SK-N-SH (cell line): Measurements from ENCODE around the gene SCNN1A. TPM values are rescaled to one million over a fixed set of nuclear protein-coding genes. Genes with fewer than 3 reads are reported as not detected.

ENCODE experiments used
- CTCF ChIA-PET: fragments of 300-600, 350-600 bp; formaldehyde crosslinking; extraction: SDS; loops from one replicate; lab custom pipeline; 2021; lab: Yijun Ruan, JAX
- POLR2A ChIA-PET: fragments of 350-600 bp; sonication (Branson Sonifier 250); formaldehyde crosslinking; extraction: SDS; loops from one replicate; lab custom pipeline; 2020; ENCODE audit warnings: antibody characterized with exemption, inconsistent platforms; lab: Yijun Ruan, JAX
- DNase-seq: peaks from one replicate; pipeline ENCODE4 v3.0.0; 2012
- H2AFZ ChIP-seq: fragments of 200-600 bp; sonication (generic); 2 replicates; pipeline ENCODE4 v1.8.1; 2016; ENCODE audit warnings: antibody characterized with exemption, mild to moderate bottlenecking, low read depth
- H3F3A ChIP-seq: fragments of 200-600 bp; sonication (generic); replicated peaks from 2 replicates; pipeline ENCODE3; 2016; ENCODE audit warnings: antibody characterized with exemption, mild to moderate bottlenecking; ENCODE audit not compliant: insufficient read depth
- H3K27ac ChIP-seq, 2 experiments: fragments of 200-500 bp in 1 of 2; fragments of 200-600 bp in 1 of 2; sonication (Bioruptor generic) in 1 of 2; sonication (generic), shearing (Covaris generic) in 1 of 2; 2 replicates each; pipeline versions ENCODE4 v1.5.1 to v1.6.1; 2014 to 2016; ENCODE audit warnings: low read depth in 2 of 2, inconsistent platforms in 1 of 2, low read length in 1 of 2, mild to moderate bottlenecking in 1 of 2, mixed read lengths in 1 of 2
- H3K27me3 ChIP-seq: fragments of 200-600 bp; sonication (generic), shearing (Covaris generic); 2 replicates; pipeline ENCODE4 v1.6.1; 2016; ENCODE audit warnings: mixed run types; ENCODE audit not compliant: insufficient read depth
- H3K36me3 ChIP-seq, 2 experiments: fragments of 200-500 bp in 1 of 2; fragments of 200-600 bp in 1 of 2; sonication (Bioruptor generic) in 1 of 2; sonication (generic) in 1 of 2; replicated peaks in 1 of 2; 2 replicates each; pipeline versions ENCODE3 to v1.5.1; 2014 to 2016; ENCODE audit warnings: low read length in 1 of 2, mild to moderate bottlenecking in 1 of 2; ENCODE audit not compliant: insufficient read depth in 2 of 2, control insufficient read depth in 1 of 2
- H3K4me1 ChIP-seq, 2 experiments: fragments of 200-500 bp in 1 of 2; fragments of 200-600 bp in 1 of 2; sonication (Bioruptor generic) in 1 of 2; sonication (generic), shearing (Covaris generic) in 1 of 2; 2 replicates each; pipeline versions ENCODE4 v1.5.1 to v1.6.1; 2014 to 2016; ENCODE audit warnings: low read depth in 1 of 2, low read length in 1 of 2, mixed run types in 1 of 2; ENCODE audit not compliant: insufficient read depth in 2 of 2, control insufficient read depth in 1 of 2
- H3K4me2 ChIP-seq: fragments of 200-600 bp; sonication (generic), shearing (Covaris generic); 2 replicates; pipeline ENCODE4 v1.6.1; 2017; ENCODE audit warnings: mixed run types
- H3K4me3 ChIP-seq, 2 experiments: fragments of 200-500 bp in 1 of 2; fragments of 200-600 bp in 1 of 2; sonication (Bioruptor generic) in 1 of 2; sonication (generic), shearing (Covaris generic) in 1 of 2; 2 replicates each; pipeline versions ENCODE4 v1.5.1 to v1.8.1; 2014 to 2016; ENCODE audit warnings: low read depth in 2 of 2, inconsistent platforms in 1 of 2, low read length in 1 of 2, mild to moderate bottlenecking in 1 of 2, mixed read lengths in 1 of 2, moderate library complexity in 1 of 2
- H3K79me2 ChIP-seq: fragments of 200-600 bp; sonication (generic); 2 replicates; pipeline ENCODE4 v1.8.1; 2017; ENCODE audit warnings: mild to moderate bottlenecking; ENCODE audit not compliant: insufficient read depth
- H3K9ac ChIP-seq: fragments of 200-600 bp; sonication (generic); 2 replicates; pipeline ENCODE4 v1.6.1; 2017; ENCODE audit warnings: mixed run types
- H3K9me2 ChIP-seq: fragments of 200-600 bp; sonication (generic); 2 replicates; pipeline ENCODE4 v1.6.1; 2017; ENCODE audit warnings: mixed run types
- H3K9me3 ChIP-seq: fragments of 200-600 bp; sonication (generic); 2 replicates; pipeline ENCODE4 v1.6.1; 2017; ENCODE audit warnings: mixed run types, mild to moderate bottlenecking, moderate library complexity
- H4K20me1 ChIP-seq: fragments of 200-600 bp; sonication (generic); 2 replicates; pipeline ENCODE4 v1.6.1; 2017; ENCODE audit warnings: mild to moderate bottlenecking, mixed run types; ENCODE audit not compliant: insufficient read depth
- CHD2 ChIP-seq: fragments of 150-350 bp; IDR thresholded peaks from 2 replicates; pipeline ENCODE4 v1.6.1; 2018; ENCODE audit warnings: low read length; ENCODE audit not compliant: partially characterized antibody
- EP300 ChIP-seq, 2 experiments: IDR thresholded peaks; 2 replicates each; pipeline versions ENCODE4 v1.4.0 to v1.6.1; 2012; ENCODE audit warnings: borderline replicate concordance in 1 of 2, low read depth in 1 of 2, low read length in 1 of 2
- FOSL2 ChIP-seq: IDR thresholded peaks from 2 replicates; pipeline ENCODE4 v1.4.0; 2012; ENCODE audit warnings: low read depth, mild to moderate bottlenecking, moderate library complexity, borderline replicate concordance
- FOXJ3 ChIP-seq: sonication (generic); formaldehyde crosslinking; IDR thresholded peaks from 2 replicates; pipeline ENCODE4 v1.5.1; 2020; ENCODE audit warnings: mild to moderate bottlenecking, missing genetic modification reagents
- GABPA ChIP-seq: IDR thresholded peaks from 2 replicates; pipeline ENCODE4 v1.4.0; 2012; ENCODE audit warnings: low read depth, mild to moderate bottlenecking
- GATA2 ChIP-seq: sonication (generic); formaldehyde crosslinking; IDR thresholded peaks from 2 replicates; pipeline ENCODE4 v1.5.0; 2020; ENCODE audit warnings: mild to moderate bottlenecking, missing genetic modification reagents
- RFX5 ChIP-seq: IDR thresholded peaks from 2 replicates; pipeline ENCODE4 v1.6.1; 2012; ENCODE audit warnings: mild to moderate bottlenecking, improper control_type of control experiment, low read length
- SIN3A ChIP-seq: IDR thresholded peaks from 2 replicates; pipeline ENCODE4 v1.6.1; 2012; ENCODE audit warnings: low read depth, mild to moderate bottlenecking, low read length, moderate library complexity, borderline replicate concordance
- TCF12 ChIP-seq: IDR thresholded peaks from 2 replicates; pipeline ENCODE4 v1.4.0; 2012
- TEAD4 ChIP-seq: IDR thresholded peaks from 2 replicates; pipeline ENCODE4 v1.4.0; 2012; ENCODE audit warnings: mild to moderate bottlenecking, borderline replicate concordance; ENCODE audit not compliant: insufficient read depth
- YY1 ChIP-seq: IDR thresholded peaks from 2 replicates; pipeline ENCODE4 v1.4.0; 2012; ENCODE audit warnings: low read depth, mild to moderate bottlenecking
- ZBTB33 ChIP-seq: IDR thresholded peaks from 2 replicates; pipeline ENCODE4 v1.4.0; 2012; ENCODE audit warnings: low read depth, borderline replicate concordance
- WGBS: methylation state at CpG from one replicate; pipeline ENCODE4 v1.1.6; 2017; ENCODE audit warnings: low lambda C conversion rate; 5-methylcytosine and 5-hydroxymethylcytosine counted together
- polyA plus RNA-seq, 3 experiments: library from polyadenylated mRNA; depleted of rRNA; stranded (reverse); fragments of >200 nt; gene quantifications; 2 replicates each; pipeline ENCODE4 v1.2.3, GENCODE V29; 2012

Gene SCNN1A
- polyA plus RNA-seq, 1 of the 3 experiments (the other 2 are of a cell fraction), result 1.6 TPM

- no peaks in the 10 kb centered on the region for H4K20me1 ChIP-seq
- H3K4me1 ChIP-seq, result no peaks in the 10 kb centered on the region
- no peaks in the 10 kb centered on the region for H3F3A ChIP-seq
- H2AFZ ChIP-seq, result no peak overlapping the region
- DNase-seq, result no peak
- POLR2A ChIA-PET, result no interaction called here
- H3K4me2 ChIP-seq, result no peak overlapping the region
- no peak overlapping the region for H3K4me3 ChIP-seq
- no peak for TF ChIP-seq FOXJ3 (CRISPR knock-in tag)
- no peak for TF ChIP-seq YY1
- TF ChIP-seq GABPA, result no peak
- H3K9me2 ChIP-seq, result no peaks in the 10 kb centered on the region
- CTCF ChIA-PET, result no interaction called here
- H3K27ac ChIP-seq, result no peak overlapping the region
- H3K9me3 ChIP-seq, result no peaks in the 10 kb centered on the region
- 44% methylated on average over 6 of the region's 6 CpGs for WGBS
- no peaks in the 10 kb centered on the region for H3K27me3 ChIP-seq
- no peaks in the 10 kb centered on the region for H3K79me2 ChIP-seq
- no peaks in the 10 kb centered on the region for H3K36me3 ChIP-seq
- H3K9ac ChIP-seq, result no peak overlapping the region
These were observed 30.6 kb upstream of the SCNN1A start for GRCh38 chr12:6405963-6406362.

GRCh38 chr12:6404390-6404789 is 29.0 kb upstream of the SCNN1A start:
- no peak overlapping the region for H3K27ac ChIP-seq
- no peaks in the 10 kb centered on the region for H3K9me3 ChIP-seq
- H3K27me3 ChIP-seq, result no peaks in the 10 kb centered on the region
- no peaks in the 10 kb centered on the region for H3K79me2 ChIP-seq
- TF ChIP-seq ZBTB33 (no peak), YY1 (no peak), FOXJ3 (CRISPR knock-in tag) (no peak), SIN3A (no peak), TEAD4 (no peak), GATA2 (CRISPR knock-in tag) (no peak), FOSL2 (no peak), RFX5 (no peak), CHD2 (no peak), TCF12 (no peak), EP300 (IDR thresholded peaks at IDR 0.05; ENCODE audit: borderline replicate concordance in 1 of 2, low read depth in 1 of 2, low read length in 1 of 2) (no peak)
- TF ChIP-seq, all 33 proteins: peak for 0
- Histone ChIP-seq H3K9ac (no peak overlapping the region), H3K9me2 (no peaks in the 10 kb centered on the region), H4K20me1 (no peaks in the 10 kb centered on the region), H3K4me1 (no peaks in the 10 kb centered on the region), H3K4me3 (no peak overlapping the region), H3K36me3 (no peaks in the 10 kb centered on the region), H3F3A (no peaks in the 10 kb centered on the region), H2AFZ (no peak overlapping the region), H3K4me2 (no peak overlapping the region)
- WGBS, result 72% methylated on average over 5 of the region's 5 CpGs
- ChIA-PET POLR2A (no interaction called here), CTCF (interaction anchor here (0.9 to 1.3 kb wide), 3 partner anchors 13 to 19 kb away, joined by 3 to 5 read pairs (median 4); no protein-coding TSS in a partner anchor)
- no peak for DNase-seq
